GM15510 (cell line): ENCODE data around the gene CAPN12.

Experiments
- POLR2A ChIP-seq: IDR thresholded peaks from 3 replicates; pipeline ENCODE4 v1.6.1; 2011; ENCODE audit warnings: borderline replicate concordance; ENCODE audit not compliant: insufficient read length; ENCODE audit errors: extremely low read depth

The CAPN12 gene

DNA sequence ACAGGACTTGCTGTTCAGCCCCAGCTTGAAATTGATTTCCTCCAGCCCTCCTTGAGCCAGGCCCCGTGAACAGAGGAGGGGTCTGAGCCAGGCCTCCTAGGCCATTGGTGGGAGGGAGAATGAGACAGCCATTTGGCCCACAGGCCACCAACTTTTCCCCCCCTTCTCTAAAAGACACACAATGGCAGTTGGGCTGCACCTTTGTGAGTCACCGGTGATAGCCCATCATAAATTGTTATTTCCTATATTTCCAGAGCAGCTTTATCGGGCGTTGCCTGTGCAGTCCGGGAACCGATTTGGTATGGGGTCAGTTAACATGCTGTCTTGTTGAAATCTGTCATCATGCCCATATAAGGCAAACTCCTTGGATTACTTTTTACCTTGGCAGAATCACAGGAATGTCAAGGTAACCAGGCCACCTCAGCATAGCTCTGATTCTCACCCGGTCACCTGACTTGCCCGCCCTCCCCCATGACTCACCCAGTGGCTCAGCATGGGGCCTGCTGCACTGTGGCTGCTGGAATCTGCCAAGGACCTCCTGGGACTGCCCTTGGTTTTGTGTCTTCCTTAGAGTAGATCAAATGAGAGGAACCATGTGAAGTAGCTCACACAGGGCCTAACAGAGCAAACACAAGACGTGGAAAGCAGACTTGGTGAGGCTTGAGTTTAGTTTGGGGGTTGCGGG lies 60.7 kb downstream of the CAPN12 start:
- no peak for TF ChIP-seq POLR2A

DNA sequence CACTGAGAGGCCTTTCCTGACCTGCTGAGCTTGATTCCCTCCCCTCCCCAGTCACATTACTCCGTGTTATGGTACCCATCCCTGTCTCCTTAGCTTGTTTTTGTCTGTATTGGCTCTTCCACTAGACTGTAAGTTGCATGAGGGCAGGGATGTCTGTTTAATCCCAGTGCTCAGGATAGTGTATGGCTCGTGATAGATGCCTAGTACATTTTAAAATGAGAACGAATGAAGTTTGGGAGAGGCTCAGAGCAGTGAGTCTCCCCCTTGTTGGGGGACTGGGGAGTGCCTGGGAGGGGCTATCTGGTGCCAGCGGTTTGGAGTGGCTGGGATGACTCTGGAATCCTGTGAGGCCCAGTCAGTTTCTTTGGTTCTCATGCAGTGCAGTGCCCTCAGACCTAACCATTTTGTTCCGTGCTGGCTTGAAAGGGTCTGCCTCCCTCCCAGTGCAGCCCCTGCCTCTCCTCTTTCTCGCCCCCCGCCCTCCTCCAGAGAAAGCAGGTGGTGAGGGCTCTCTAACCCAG lies 61.3 kb downstream of the CAPN12 start:
- TF ChIP-seq POLR2A: no peak

- no peak for TF ChIP-seq POLR2A
These were observed 61.9 kb downstream of the CAPN12 start for GRCh38 chr19:38682195-38682867.
